GM12878 (cell line): ENCODE data around the gene COPB1. TPM values are rescaled to one million over a fixed set of nuclear protein-coding genes. Genes with fewer than 3 reads are reported as not detected.

ENCODE experiments used
- ATAC-seq: fragments of 200-7000 bp; cut with Tn5 transposase; 3 replicates; pipeline ENCODE4 v1.9.1; 2020; ENCODE audit warnings: mild to moderate bottlenecking, moderate library complexity
- BruUV-seq: library from RNA; stranded (reverse); fragments of 400-500 nt; replicated peaks from 2 replicates; lab custom pipeline; 2021; lab: Mats Ljungman, UMichigan
- CTCF ChIA-PET: fragments of 300-600 bp; sonication (Branson Sonifier 250); formaldehyde crosslinking; extraction: SDS; loops from one replicate; lab custom pipeline; 2021; ENCODE audit warnings: inconsistent platforms; lab: Yijun Ruan, JAX
- POLR2A ChIA-PET: fragments of 350-600 bp; formaldehyde crosslinking; extraction: SDS; loops from one replicate; lab custom pipeline; 2021; ENCODE audit warnings: inconsistent platforms; lab: Charles Lee
- RAD21 ChIA-PET: fragments of 300-600 bp; sonication (Branson Sonifier 250); formaldehyde crosslinking; loops from one replicate; lab custom pipeline; 2023; ENCODE audit warnings: antibody characterized with exemption; ENCODE audit not compliant: unreplicated experiment; lab: Charles Lee
- SMC1A ChIA-PET: fragments of 300-600 bp; sonication (Branson Sonifier 250); formaldehyde crosslinking; loops from one replicate; lab custom pipeline; 2023; ENCODE audit not compliant: unreplicated experiment, uncharacterized antibody; lab: Charles Lee
- DNase-seq: peaks from one replicate; pipeline ENCODE4 v3.0.0-alpha.2; 2011; ENCODE audit warnings: low read depth, low spot score
- FAIRE-seq: peaks from 3 replicates; lab custom pipeline; 2011; peaks lifted over from hg19 to GRCh38; lab: Jason Lieb, UNC
- H2AFZ ChIP-seq: 2 replicates; pipeline ENCODE4 v1.6.0; 2011; ENCODE audit warnings: low read depth, low read length, control low read depth; ENCODE audit not compliant: control insufficient read depth
- H3K27ac ChIP-seq: 2 replicates; pipeline ENCODE4 v1.5.1; 2011; ENCODE audit warnings: control low read depth; ENCODE audit not compliant: control insufficient read depth, insufficient read depth
- H3K27me3 ChIP-seq, 2 experiments: replicated peaks in 1 of 2; 2 replicates each; pipeline versions ENCODE4 v1.6.0 to v1.6.1; 2011; ENCODE audit warnings: low read length in 1 of 2; ENCODE audit not compliant: control insufficient read depth in 2 of 2, insufficient read depth in 2 of 2
- H3K36me3 ChIP-seq, 2 experiments: 2 replicates each; pipeline ENCODE4 v1.5.1; 2011; ENCODE audit warnings: low read length in 1 of 2; ENCODE audit not compliant: control insufficient read depth in 2 of 2, insufficient read depth in 2 of 2
- H3K4me1 ChIP-seq: 2 replicates; pipeline ENCODE4 v1.6.1; 2011; ENCODE audit warnings: mild to moderate bottlenecking, low read length, moderate library complexity, mixed read lengths; ENCODE audit not compliant: control insufficient read depth, insufficient read depth
- H3K4me2 ChIP-seq: 2 replicates; pipeline ENCODE4 v1.6.0; 2011; ENCODE audit warnings: control low read depth; ENCODE audit not compliant: control insufficient read depth, insufficient read depth
- H3K4me3 ChIP-seq: fragments of 200-600 bp; sonication (generic); 2 replicates; pipeline ENCODE4 v1.5.1; 2016
- H3K79me2 ChIP-seq: 2 replicates; pipeline ENCODE4 v1.6.0; 2011; ENCODE audit warnings: low read length; ENCODE audit not compliant: control insufficient read depth, insufficient read depth
- H3K9ac ChIP-seq: 2 replicates; pipeline ENCODE4 v1.8.0; 2011; ENCODE audit warnings: low read length, control low read depth, mixed read lengths; ENCODE audit not compliant: control insufficient read depth, insufficient read depth
- H3K9me3 ChIP-seq: replicated peaks from 3 replicates; pipeline ENCODE4 v1.5.1; 2011; ENCODE audit warnings: mild to moderate bottlenecking, low read length; ENCODE audit not compliant: control insufficient read depth, insufficient read depth
- H4K20me1 ChIP-seq: 2 replicates; pipeline ENCODE4 v1.6.0; 2011; ENCODE audit not compliant: control insufficient read depth, insufficient read depth
- BRCA1 ChIP-seq: IDR thresholded peaks from 2 replicates; pipeline ENCODE4 v1.6.1; 2011; ENCODE audit warnings: low read depth, low read length, improper control_type of control experiment
- CREB1 ChIP-seq: IDR thresholded peaks from 2 replicates; pipeline ENCODE4 v1.6.1; 2012; ENCODE audit warnings: low read depth, mild to moderate bottlenecking, inconsistent platforms
- EGR1 ChIP-seq, 2 experiments: IDR thresholded peaks; 1 replicate in 1 of 2; 2 replicates in 1 of 2; pipeline ENCODE4 v1.6.1; 2011 to 2012; ENCODE audit warnings: low read depth in 2 of 2, low read length in 2 of 2, borderline replicate concordance in 1 of 2, mild to moderate bottlenecking in 1 of 2, moderate library complexity in 1 of 2
- NFIC ChIP-seq: IDR thresholded peaks from 2 replicates; pipeline ENCODE4 v1.6.1; 2012; ENCODE audit warnings: low read depth, mild to moderate bottlenecking, inconsistent platforms, low read length, moderate library complexity
- NFYA ChIP-seq: IDR thresholded peaks from 2 replicates; pipeline ENCODE4 v1.6.1; 2011; ENCODE audit warnings: low read depth, mild to moderate bottlenecking, low read length, improper control_type of control experiment, borderline replicate concordance
- RAD21 ChIP-seq: IDR thresholded peaks from 2 replicates; pipeline ENCODE4 v1.6.1; 2011; ENCODE audit warnings: mild to moderate bottlenecking, low read depth, low read length, moderate library complexity; ENCODE audit not compliant: insufficient read depth
- TBL1XR1 ChIP-seq: IDR thresholded peaks from 2 replicates; pipeline ENCODE4 v1.6.1; 2012; ENCODE audit warnings: low read depth, low read length, improper control_type of control experiment
- USF2 ChIP-seq: IDR thresholded peaks from 2 replicates; pipeline ENCODE4 v1.6.1; 2011; ENCODE audit warnings: low read depth, low read length, improper control_type of control experiment, borderline replicate concordance
- ZBTB4 ChIP-seq: fragments of 450-650 bp; formaldehyde crosslinking; IDR thresholded peaks from 2 replicates; pipeline ENCODE4 v1.4.0; 2022; ENCODE audit warnings: mild to moderate bottlenecking, moderate library complexity
- ZNF592 ChIP-seq: fragments of 450-650 bp; IDR thresholded peaks from 2 replicates; pipeline ENCODE4 v1.6.1; 2017; ENCODE audit warnings: mild to moderate bottlenecking, moderate library complexity
- ZSCAN29 ChIP-seq: fragments of 450-650 bp; IDR thresholded peaks from 2 replicates; pipeline ENCODE4 v1.6.1; 2017; ENCODE audit warnings: mild to moderate bottlenecking, moderate library complexity
- WGBS: methylation state at CpG from one replicate; pipeline ENCODE4 v1.1.6; 2016; ENCODE audit warnings: low lambda C conversion rate; ENCODE audit not compliant: insufficient replicate concordance, insufficient coverage; ENCODE audit errors: missing lambda C conversion rate; 5-methylcytosine and 5-hydroxymethylcytosine counted together
- in situ Hi-C: fragments of 300-500 bp; cut with MboI; formaldehyde crosslinking; loops from 9 replicates; pipeline ENCODE4 v1.14.3; 2018; ENCODE audit warnings: mixed read lengths
- intact Hi-C: fragments of 100-400 bp; cut with micrococcal nuclease; formaldehyde crosslinking; loops from one replicate; pipeline ENCODE4 v1.14.2; 2022; ENCODE audit not compliant: unreplicated experiment
- polyA plus RNA-seq, 11 experiments: library from polyadenylated mRNA; depleted of rRNA in 4 of 11; unstranded in 6 of 11; stranded (reverse) in 5 of 11; fragments of >200 nt; fragmentation: Nextera tagmentation in 4 of 11; fragmentation: Illumina TruSeq in 1 of 11; extraction: Ambion mirVana in 4 of 11; extraction: Trizol in 1 of 11; gene quantifications; 1 replicate in 1 of 11; 2 replicates in 10 of 11; pipeline versions ENCODE4 v1.2.1 to v1.2.3, GENCODE V29; 2011 to 2016; ENCODE audit warnings: inconsistent platforms in 2 of 11, missing spikeins in 2 of 11, low read depth in 1 of 11
- total RNA-seq, 4 experiments: library from RNA; depleted of rRNA in 3 of 4; stranded (reverse); fragments of >200 nt in 3 of 4; fragmentation: Illumina TruSeq in 1 of 4; extraction: Trizol in 1 of 4; gene quantifications; 2 replicates each; pipeline versions ENCODE4 v1.2.1 to v1.2.3, GENCODE V29; 2013 to 2021

COPB1 gene
- total and polyA plus RNA-seq, 10 of the 15 experiments (the other 5 are each of a cell fraction or from before 2014, with no cell fraction given), result 67.0 to 149 (median 109) TPM

GRCh38 chr11:14422814-14423182 lies 76.8 kb downstream of the COPB1 start (continued):
- TF ChIP-seq NFYA (no peak), RAD21 (no peak)
- TF ChIP-seq, all 136 proteins: peak for 0

GRCh38 chr11:14422052-14422813 lies 77.4 kb downstream of the COPB1 start:
- Histone ChIP-seq H3K79me2 (no peaks in the 10 kb centered on the region), H3K9me3 (no peaks in the 10 kb centered on the region), H4K20me1 (no peaks in the 10 kb centered on the region), H3K4me3 (no peak overlapping the region), H3K27me3 (no peaks in the 10 kb centered on the region), H3K36me3 (no peaks in the 10 kb centered on the region), H3K9ac (no peak overlapping the region), H3K4me1 (no peaks in the 10 kb centered on the region), H2AFZ (no peak overlapping the region), H3K27ac (no peak overlapping the region), H3K4me2 (no peak overlapping the region)
- ChIA-PET CTCF (interaction anchor here (1.0 to 3.1 kb wide), 5 partner anchors 9 to 168 kb away, joined by 3 to 12 read pairs (median 5); no protein-coding TSS in a partner anchor), POLR2A (interaction anchor here (0.7 kb wide), 1 partner anchor 78 kb away, joined by 9 read pairs; no protein-coding TSS in a partner anchor), SMC1A (interaction anchor here (0.6 kb wide), 1 partner anchor 121 kb away, joined by 3 read pairs; no protein-coding TSS in a partner anchor), RAD21 (interaction anchor here (1.1 to 1.4 kb wide), 3 partner anchors 33 to 122 kb away, joined by 4 to 7 read pairs (median 5); no protein-coding TSS in a partner anchor)
- DNase-seq (no peak), ATAC-seq (no peak), FAIRE-seq (no peak)
- 32% methylated on average over 15 of the region's 15 CpGs for WGBS
- BruUV-seq, result no TSS peak
- intact Hi-C loops, result no loop called here
- in situ Hi-C loops, result loop anchor here (25.0 kb wide), 1 partner anchor 460 kb away; the partner anchor contains the start of gene SPON1
- TF ChIP-seq BRCA1, result no peak
- no peak for TF ChIP-seq NFIC
- no peak for TF ChIP-seq USF2
- TF ChIP-seq EGR1 (IDR thresholded peaks at IDR 0.05; ENCODE audit: borderline replicate concordance in 1 of 2, low read depth in 2 of 2, low read length in 2 of 2), result no peak
- TF ChIP-seq ZBTB4 (CRISPR knock-in tag), result no peak
- TF ChIP-seq CREB1, result no peak
- TF ChIP-seq ZNF592, result no peak
- TF ChIP-seq ZSCAN29, result no peak
- no peak for TF ChIP-seq TBL1XR1
